Kidney tubule cell (primary cell): Measurements from ENCODE around the gene MACROD1.
A peak's percentile ranks its signal among the peaks of the same experiment; 100 is the strongest.

Source experiments
- DNase-seq: peaks from one replicate; pipeline ENCODE4 v3.0.0-alpha.2; 2018; ENCODE audit warnings: low spot score

Gene MACROD1

GRCh38 chr11:64185693-64186491, 20.0 kb upstream of the MACROD1 start, which contains the start of gene STIP1:
STIP1 (plus strand) TSS chr11:64186171; CDS start chr11:64186262, 91 bp downstream.
- peak; percentile 100 for DNase-seq

GRCh38 chr11:64185175-64185692, 19.3 kb upstream of the MACROD1 start:
- DNase-seq, result no peak

- no peak for DNase-seq
Observed at GRCh38 chr11:64183890-64184289, 18.0 kb upstream of the MACROD1 start.

GRCh38 chr11:64181506-64182411, 15.8 kb upstream of the MACROD1 start:
- DNase-seq, result peak; percentile 90

GRCh38 chr11:64180891-64181290, 15.0 kb upstream of the MACROD1 start:
- no peak for DNase-seq

- no peak for DNase-seq
Observed at GRCh38 chr11:64178951-64179639, 13.2 kb upstream of the MACROD1 start.

- no peak for DNase-seq
Observed at GRCh38 chr11:64178203-64178602, 12.3 kb upstream of the MACROD1 start.

- DNase-seq, result no peak
Observed at GRCh38 chr11:64176751-64177150, 10.8 kb upstream of the MACROD1 start.

GRCh38 chr11:64173616-64174355, 7.9 kb upstream of the MACROD1 start:
- no peak for DNase-seq

- DNase-seq, result no peak
Observed at GRCh38 chr11:64170419-64170818, 4.5 kb upstream of the MACROD1 start.

- DNase-seq, result no peak
Observed at GRCh38 chr11:64165481-64165841, 452 bp downstream of the MACROD1 start.

- DNase-seq, result no peak
Observed at GRCh38 chr11:64164392-64165312, 1.3 kb downstream of the MACROD1 start.

GRCh38 chr11:64163951-64164350, 2.0 kb downstream of the MACROD1 start:
- no peak for DNase-seq

- DNase-seq, result peak; percentile 29
Observed at GRCh38 chr11:64162769-64163168, 3.1 kb downstream of the MACROD1 start.

GRCh38 chr11:64161037-64161436, 4.9 kb downstream of the MACROD1 start:
- DNase-seq, result no peak

GRCh38 chr11:64157631-64158394, 8.1 kb downstream of the MACROD1 start:
- DNase-seq, result no peak

GRCh38 chr11:64156235-64157011, 9.5 kb downstream of the MACROD1 start:
- no peak for DNase-seq

- DNase-seq, result no peak
Observed at GRCh38 chr11:64153812-64154211, 12.1 kb downstream of the MACROD1 start.
